OCI-LY3 (cell line): ENCODE results near the gene CMC4.

Experiments used
- H2AFZ ChIP-seq: fragments of 200-600, 300-600 bp; shearing (Covaris generic); 2 replicates; pipeline ENCODE4 v1.6.0; 2014; ENCODE audit warnings: antibody characterized with exemption, low read depth, low read length
- H3K27ac ChIP-seq: fragments of 200-600, 300-600 bp; sonication (generic); 2 replicates; pipeline ENCODE4 v1.5.1; 2014; ENCODE audit warnings: mild to moderate bottlenecking, low read length, moderate library complexity, mixed read lengths
- H3K27me3 ChIP-seq: fragments of 200-600, 300-600 bp; sonication (generic); 2 replicates; pipeline ENCODE4 v1.6.1; 2014; ENCODE audit warnings: low read depth, low read length, mixed read lengths
- H3K36me3 ChIP-seq: fragments of 200-600, 300-600 bp; sonication (generic); replicated peaks from 2 replicates; pipeline ENCODE3; 2014; ENCODE audit warnings: low read depth, low read length, mixed read lengths
- H3K4me1 ChIP-seq: fragments of 300-600, 200-600 bp; sonication (generic); 2 replicates; pipeline ENCODE4 v1.6.1; 2014; ENCODE audit warnings: low read length, mixed read lengths
- H3K4me2 ChIP-seq: fragments of 200-600, 300-600 bp; sonication (generic); 2 replicates; pipeline ENCODE4 v1.6.1; 2014; ENCODE audit warnings: low read length, mixed read lengths
- H3K4me3 ChIP-seq: fragments of 300-600, 200-600 bp; sonication (generic); 2 replicates; pipeline ENCODE4 v1.5.1; 2014; ENCODE audit warnings: antibody characterized with exemption, mild to moderate bottlenecking, low read length, moderate library complexity
- H3K79me2 ChIP-seq: fragments of 300-600, 200-600 bp; shearing (Covaris generic); 2 replicates; pipeline ENCODE4 v1.6.1; 2014; ENCODE audit warnings: mild to moderate bottlenecking, low read length, mixed read lengths
- H3K9ac ChIP-seq: fragments of 300-600, 200-600 bp; shearing (Covaris generic); 2 replicates; pipeline ENCODE4 v1.6.0; 2014; ENCODE audit warnings: mild to moderate bottlenecking, low read length, moderate library complexity
- H3K9me3 ChIP-seq: fragments of 200-600, 300-600 bp; shearing (Covaris generic); 2 replicates; pipeline ENCODE4 v1.6.1; 2014; ENCODE audit warnings: low read length, mixed read lengths; ENCODE audit not compliant: insufficient read depth
- H4K20me1 ChIP-seq: fragments of 200-600, 300-600 bp; sonication (generic); 2 replicates; pipeline ENCODE4 v1.6.1; 2016; ENCODE audit warnings: low read length, mixed read lengths; ENCODE audit not compliant: insufficient read depth
- CTCF ChIP-seq: fragments of 200-600, 300-600 bp; sonication (generic); IDR thresholded peaks from 2 replicates; pipeline ENCODE4 v1.5.1; 2014; ENCODE audit warnings: antibody characterized with exemption, low read length, low read depth
- EZH2phosphoT487 ChIP-seq: fragments of 200-600 bp; shearing (Covaris generic); IDR thresholded peaks from 2 replicates; pipeline ENCODE4 v1.6.1; 2018; ENCODE audit warnings: antibody characterized with exemption, mixed run types, low read depth

CMC4 gene

GRCh38 chrX:155056877-155057792 lies 13.8 kb downstream of the CMC4 start:
- peak overlapping the region; percentile 67 for H3K4me2 ChIP-seq
- H3K9ac ChIP-seq = no peak overlapping the region
- H3K4me3 ChIP-seq = peak overlapping the region; percentile 38
- H4K20me1 ChIP-seq = no peaks in the 10 kb centered on the region
- no peaks in the 10 kb centered on the region for H3K9me3 ChIP-seq
- H3K36me3 ChIP-seq = no peaks in the 10 kb centered on the region
- no peak overlapping the region for H3K27ac ChIP-seq
- no peaks in the 10 kb centered on the region; the same call in 1 of the 2 replicates for H3K4me1 ChIP-seq
- H3K79me2 ChIP-seq = no peaks in the 10 kb centered on the region
- H3K27me3 ChIP-seq = no peaks in the 10 kb centered on the region
- no peak overlapping the region for H2AFZ ChIP-seq
- TF ChIP-seq EZH2phosphoT487 = no peak
- peak; percentile 74 for TF ChIP-seq CTCF

- Histone ChIP-seq H3K9ac (no peak overlapping the region), H3K79me2 (no peaks in the 10 kb centered on the region), H3K27ac (no peak overlapping the region), H3K4me3 (no peak overlapping the region), H3K27me3 (no peaks in the 10 kb centered on the region), H4K20me1 (no peaks in the 10 kb centered on the region), H3K4me1 (no peaks in the 10 kb centered on the region; the same call in 1 of the 2 replicates), H3K36me3 (no peaks in the 10 kb centered on the region), H3K9me3 (no peaks in the 10 kb centered on the region), H2AFZ (no peak overlapping the region), H3K4me2 (no peak overlapping the region)
- no peak for TF ChIP-seq EZH2phosphoT487
- TF ChIP-seq CTCF = no peak
Measured at GRCh38 chrX:155056471-155056870, 14.5 kb downstream of the CMC4 start.

GRCh38 chrX:155055494-155055893 lies 15.4 kb downstream of the CMC4 start:
- Histone ChIP-seq H3K27ac (no peak overlapping the region), H3K9me3 (no peaks in the 10 kb centered on the region), H2AFZ (no peak overlapping the region), H3K4me2 (no peak overlapping the region), H3K27me3 (no peaks in the 10 kb centered on the region), H3K36me3 (no peaks in the 10 kb centered on the region), H3K4me3 (no peak overlapping the region), H3K9ac (no peak overlapping the region), H3K4me1 (no peaks in the 10 kb centered on the region; the same call in 1 of the 2 replicates), H4K20me1 (no peaks in the 10 kb centered on the region), H3K79me2 (no peaks in the 10 kb centered on the region)
- TF ChIP-seq CTCF (no peak), EZH2phosphoT487 (no peak)

GRCh38 chrX:155054255-155054654 lies 16.7 kb downstream of the CMC4 start:
- H3K27ac ChIP-seq = no peak overlapping the region
- no peak overlapping the region for H2AFZ ChIP-seq
- H3K4me3 ChIP-seq = no peak overlapping the region
- H3K9ac ChIP-seq = no peak overlapping the region
- no peaks in the 10 kb centered on the region for H3K79me2 ChIP-seq
- no peaks in the 10 kb centered on the region for H4K20me1 ChIP-seq
- no peaks in the 10 kb centered on the region for H3K27me3 ChIP-seq
- H3K36me3 ChIP-seq = no peaks in the 10 kb centered on the region
- TF ChIP-seq CTCF = no peak
- no peak for TF ChIP-seq EZH2phosphoT487
- H3K9me3 ChIP-seq = no peaks in the 10 kb centered on the region
- H3K4me1 ChIP-seq = no peaks in the 10 kb centered on the region; the same call in 1 of the 2 replicates
- H3K4me2 ChIP-seq = no peak overlapping the region
